Head of caudate nucleus (tissue), 42 donors: ENCODE measurements around the gene MAGEA11.
"Not testable (repeated sequence)": the region's sequence is repeated elsewhere in the genome, so short reads cannot be mapped to it uniquely, and the experiment has no call there.

Experiments
- DNase-seq, 42 donors: peaks; one replicate each; pipeline versions ENCODE4 v3.0.0 to v3.0.0-alpha.2; 2020 to 2021; ENCODE audit warnings: mixed read lengths in 7 of 42
- intact Hi-C: fragments of 100-400 bp; cut with DNase I; formaldehyde crosslinking; loops from one replicate; pipeline ENCODE4 v1.15.0; 2022

Gene MAGEA11

GRCh38 chrX:149711545-149712236 lies at the start of gene MAGEA11:
TSS of gene MAGEA11 (plus strand) at chrX:149712060. CDS start at chrX:149713160, 1,100 bp downstream.
- intact Hi-C loops: no loop called here

GRCh38 chrX:149675088-149675487 lies 36.8 kb upstream of the MAGEA11 start:
- intact Hi-C loops, DNase-seq: not testable (repeated sequence)

More at GRCh38 chrX:149711545-149712236, at the start of gene MAGEA11:
- DNase-seq: no peak

- intact Hi-C loops, DNase-seq: not testable (repeated sequence)
Measured at GRCh38 chrX:149675554-149675953, 36.3 kb upstream of the MAGEA11 start.

GRCh38 chrX:149679164-149679678 lies 32.6 kb upstream of the MAGEA11 start:
- DNase-seq, intact Hi-C loops: not testable (repeated sequence)

GRCh38 chrX:149681182-149681581 lies 30.7 kb upstream of the MAGEA11 start:
- no peak for DNase-seq

GRCh38 chrX:149682031-149682430 lies 29.8 kb upstream of the MAGEA11 start:
- no peak for DNase-seq
- intact Hi-C loops: no loop called here

More at GRCh38 chrX:149681182-149681581, 30.7 kb upstream of the MAGEA11 start:
- intact Hi-C loops: no loop called here

- no peak for DNase-seq
- intact Hi-C loops: no loop called here
Measured at GRCh38 chrX:149682956-149683947, 28.6 kb upstream of the MAGEA11 start.

- intact Hi-C loops: no loop called here
Measured at GRCh38 chrX:149683966-149684730, 27.7 kb upstream of the MAGEA11 start.

GRCh38 chrX:149687991-149688390 lies 23.9 kb upstream of the MAGEA11 start:
- intact Hi-C loops: no loop called here
- no peak for DNase-seq

More at GRCh38 chrX:149683966-149684730, 27.7 kb upstream of the MAGEA11 start:
- no peak for DNase-seq

GRCh38 chrX:149688552-149688951 lies 23.3 kb upstream of the MAGEA11 start:
- intact Hi-C loops: no loop called here
- no peak for DNase-seq

- no peak for DNase-seq
- intact Hi-C loops: no loop called here
Measured at GRCh38 chrX:149691794-149692193, 20.1 kb upstream of the MAGEA11 start.

- DNase-seq, intact Hi-C loops: not testable (repeated sequence)
Measured at GRCh38 chrX:149692686-149693272, 19.1 kb upstream of the MAGEA11 start.

- intact Hi-C loops: no loop called here
- DNase-seq: no peak
Measured at GRCh38 chrX:149699761-149700160, 12.1 kb upstream of the MAGEA11 start.

GRCh38 chrX:149704664-149705063 lies 7.2 kb upstream of the MAGEA11 start:
- intact Hi-C loops: no loop called here
- DNase-seq: no peak

GRCh38 chrX:149707147-149707901 lies 4.5 kb upstream of the MAGEA11 start:
- DNase-seq: no peak
- intact Hi-C loops: no loop called here

GRCh38 chrX:149712831-149713230 lies 971 bp downstream of the MAGEA11 start:
- intact Hi-C loops: no loop called here
- no peak for DNase-seq

GRCh38 chrX:149713279-149714050 lies 1.6 kb downstream of the MAGEA11 start:
- DNase-seq: no peak
- intact Hi-C loops: no loop called here
